ENCODE measurements around the gene TTC39A. TPM values are rescaled to one million over a fixed set of nuclear protein-coding genes. Genes with fewer than 3 reads are reported as not detected.

Gene TTC39A
- total RNA-seq, 2 donors from 2014 or later, result 7.9 to 21.3 TPM

- Histone ChIP-seq H3K27me3 (no peaks in the 10 kb centered on the region), H3K27ac (no peak overlapping the region), H3K4me3 (no peak overlapping the region), H3K36me3 (replicated peaks in 1 of 2; ENCODE audit: insufficient read depth in 1 of 2, low read depth in 2 of 2) (peaks cover 0 to 4% of the 10 kb centered on the region in 2 donors), H3K9me3 (no peaks in the 10 kb centered on the region), H3K4me1 (peaks cover 20% of the 10 kb centered on the region)
- WGBS, 2 donors, result 86 to 97% methylated on average over 3 to 4 of the region's 4 CpGs
- no peak for TF ChIP-seq POLR2A (IDR thresholded peaks at IDR 0.05)
- ATAC-seq, result no peak
- intact Hi-C loops (cut with DNase I), result no loop called here
- DNase-seq, result no peak
Measured at GRCh38 chr1:51266791-51267190, 63.6 kb downstream of the TTC39A start.

GRCh38 chr1:51266181-51266580 lies 64.2 kb downstream of the TTC39A start:
- no peaks in the 10 kb centered on the region for H3K27me3 ChIP-seq
- peaks cover 0 to 3% of the 10 kb centered on the region in 2 donors for H3K36me3 ChIP-seq (replicated peaks in 1 of 2; ENCODE audit: insufficient read depth in 1 of 2, low read depth in 2 of 2)
- ATAC-seq (no peak), DNase-seq (no peak)
- 97 to 100% methylated on average over 2 of the region's 2 CpGs for WGBS, 2 donors
- H3K9me3 ChIP-seq, result no peaks in the 10 kb centered on the region
- no peak overlapping the region for H3K4me3 ChIP-seq
- peaks cover 20% of the 10 kb centered on the region for H3K4me1 ChIP-seq
- no peak for TF ChIP-seq POLR2A (IDR thresholded peaks at IDR 0.05)
- TF ChIP-seq CTCF (IDR thresholded peaks at IDR 0.05), result no peak
- intact Hi-C loops (cut with DNase I), result no loop called here
- H3K27ac ChIP-seq, result no peak overlapping the region

- DNase-seq (no peak), ATAC-seq (no peak)
- H3K9me3 ChIP-seq, result no peaks in the 10 kb centered on the region
- H3K36me3 ChIP-seq (replicated peaks in 1 of 2; ENCODE audit: insufficient read depth in 1 of 2, low read depth in 2 of 2), result no peaks in the 10 kb centered on the region
- intact Hi-C loops (cut with DNase I), result no loop called here
- peaks cover 20% of the 10 kb centered on the region for H3K4me1 ChIP-seq
- no peak overlapping the region for H3K27ac ChIP-seq
- H3K4me3 ChIP-seq, result no peak overlapping the region
- no peaks in the 10 kb centered on the region for H3K27me3 ChIP-seq
- WGBS, 2 donors, result 82 to 89% methylated on average over 4 of the region's 4 CpGs
- TF ChIP-seq CTCF (IDR thresholded peaks at IDR 0.05) (no peak), POLR2A (IDR thresholded peaks at IDR 0.05) (no peak)
Measured at GRCh38 chr1:51265618-51266017, 64.7 kb downstream of the TTC39A start.

GRCh38 chr1:51264451-51264850 lies 65.9 kb downstream of the TTC39A start:
- 53 to 60% methylated on average over 3 of the region's 3 CpGs for WGBS, 2 donors
- Histone ChIP-seq H3K36me3 (replicated peaks in 1 of 2; ENCODE audit: insufficient read depth in 1 of 2, low read depth in 2 of 2) (no peaks in the 10 kb centered on the region), H3K4me3 (no peak overlapping the region), H3K27me3 (no peaks in the 10 kb centered on the region), H3K27ac (no peak overlapping the region), H3K4me1 (peaks cover 29% of the 10 kb centered on the region), H3K9me3 (no peaks in the 10 kb centered on the region)
- intact Hi-C loops (cut with DNase I), result no loop called here
- DNase-seq, result peak in 1 of 4 donors; percentile 10
- TF ChIP-seq CTCF (IDR thresholded peaks at IDR 0.05), result no peak
- TF ChIP-seq POLR2A (IDR thresholded peaks at IDR 0.05), result no peak
- ATAC-seq, result no peak

GRCh38 chr1:51263147-51263877 lies 67.0 kb downstream of the TTC39A start:
- Histone ChIP-seq H3K36me3 (replicated peaks in 1 of 2; ENCODE audit: insufficient read depth in 1 of 2, low read depth in 2 of 2) (no peaks in the 10 kb centered on the region), H3K27me3 (no peaks in the 10 kb centered on the region), H3K9me3 (no peaks in the 10 kb centered on the region), H3K4me1 (peaks cover 38% of the 10 kb centered on the region), H3K27ac (no peak overlapping the region), H3K4me3 (no peak overlapping the region)
- intact Hi-C loops (cut with DNase I), result no loop called here
- ATAC-seq (no peak), DNase-seq (no peak)
- WGBS, 2 donors, result 92 to 96% methylated on average over 4 of the region's 4 CpGs
- no peak for TF ChIP-seq POLR2A (IDR thresholded peaks at IDR 0.05)
- TF ChIP-seq CTCF (IDR thresholded peaks at IDR 0.05), result no peak
